ENCODE data around the gene RGP1. TPM values are rescaled to one million over a fixed set of nuclear protein-coding genes. Genes with fewer than 3 reads are reported as not detected.

Gene RGP1
- total RNA-seq, 2 donors from 2014 or later, result 24.6 to 30.1 TPM

- no peak overlapping the region for H3K27ac ChIP-seq (ENCODE audit: low read depth, low read length)
- H3K27me3 ChIP-seq (ENCODE audit: control insufficient read depth, insufficient read depth, low read length, poor library complexity, severe bottlenecking), result no peaks in the 10 kb centered on the region
- no peaks in the 10 kb centered on the region for H3K9me3 ChIP-seq (ENCODE audit: control insufficient read depth, low read length)
- Mint-ChIP-seq H3K27me3 (ENCODE audit: insufficient read depth) (no peaks in the 10 kb centered on the region), H3K4me1 (peaks cover 24% of the 10 kb centered on the region), H3K36me3 (ENCODE audit: low read depth) (peaks cover 39% of the 10 kb centered on the region), H3K9me3 (no peaks in the 10 kb centered on the region), H3K27ac (peak overlapping the region; percentile 92), H3K4me3 (peak overlapping the region; percentile 92)
- no peak for DNase-seq
- peak overlapping the region; percentile 77 for H3K9ac ChIP-seq (ENCODE audit: extremely low read depth, low read length, poor library complexity, severe bottlenecking)
- peak overlapping the region; percentile 94 for H3K4me3 ChIP-seq (ENCODE audit: low read length)
- H3K36me3 ChIP-seq (ENCODE audit: control insufficient read depth, insufficient read depth, low read length), result peaks cover 50% of the 10 kb centered on the region
- 0 to 1% methylated on average over 11 to 24 of the region's 24 CpGs for WGBS, 2 experiments (ENCODE audit: insufficient coverage in 1 of 2, insufficient read length in 1 of 2)
- H3K4me1 ChIP-seq (ENCODE audit: control insufficient read depth, insufficient read depth, low read length), result no peaks in the 10 kb centered on the region
- no peak for TF ChIP-seq CTCF (conservative IDR thresholded peaks at IDR 0.05)
Measured at GRCh38 chr9:35748242-35748857, 737 bp upstream of the RGP1 start.

- WGBS, 2 experiments (ENCODE audit: insufficient coverage in 1 of 2, insufficient read length in 1 of 2), result 5 to 13% methylated on average over 3 to 16 of the region's 19 CpGs
- Histone ChIP-seq H3K9ac (ENCODE audit: extremely low read depth, low read length, poor library complexity, severe bottlenecking) (peak overlapping the region; percentile 38), H3K27me3 (ENCODE audit: control insufficient read depth, insufficient read depth, low read length, poor library complexity, severe bottlenecking) (no peaks in the 10 kb centered on the region), H3K36me3 (ENCODE audit: control insufficient read depth, insufficient read depth, low read length) (peaks cover 52% of the 10 kb centered on the region), H3K27ac (ENCODE audit: low read depth, low read length) (no peak overlapping the region), H3K4me1 (ENCODE audit: control insufficient read depth, insufficient read depth, low read length) (no peaks in the 10 kb centered on the region), H3K9me3 (ENCODE audit: control insufficient read depth, low read length) (no peaks in the 10 kb centered on the region), H3K4me3 (ENCODE audit: low read length) (peak overlapping the region; percentile 94)
- no peak for TF ChIP-seq CTCF (conservative IDR thresholded peaks at IDR 0.05)
- peaks cover 24% of the 10 kb centered on the region for H3K4me1 Mint-ChIP-seq
- no peaks in the 10 kb centered on the region for H3K27me3 Mint-ChIP-seq (ENCODE audit: insufficient read depth)
- H3K9me3 Mint-ChIP-seq, result no peaks in the 10 kb centered on the region
- peak overlapping the region; percentile 90 for H3K27ac Mint-ChIP-seq
- peak; percentile 82 for DNase-seq
- H3K4me3 Mint-ChIP-seq, result peak overlapping the region; percentile 92
- peaks cover 36% of the 10 kb centered on the region for H3K36me3 Mint-ChIP-seq (ENCODE audit: low read depth)
Measured at GRCh38 chr9:35749515-35750255, 598 bp downstream of the RGP1 start.

- no peak overlapping the region for H3K27ac ChIP-seq (ENCODE audit: low read depth, low read length)
- Mint-ChIP-seq H3K4me3 (peak overlapping the region; percentile 92), H3K4me1 (peaks cover 24% of the 10 kb centered on the region), H3K36me3 (ENCODE audit: low read depth) (peaks cover 39% of the 10 kb centered on the region), H3K9me3 (no peaks in the 10 kb centered on the region), H3K27me3 (ENCODE audit: insufficient read depth) (no peaks in the 10 kb centered on the region), H3K27ac (peak overlapping the region; percentile 90)
- peak overlapping the region; percentile 94 for H3K4me3 ChIP-seq (ENCODE audit: low read length)
- H3K36me3 ChIP-seq (ENCODE audit: control insufficient read depth, insufficient read depth, low read length), result peaks cover 57% of the 10 kb centered on the region
- TF ChIP-seq CTCF (conservative IDR thresholded peaks at IDR 0.05), result no peak
- WGBS, 2 experiments (ENCODE audit: insufficient coverage in 1 of 2, insufficient read length in 1 of 2), result 96 to 97% methylated on average over 3 to 4 of the region's 4 CpGs
- H3K27me3 ChIP-seq (ENCODE audit: control insufficient read depth, insufficient read depth, low read length, poor library complexity, severe bottlenecking), result no peaks in the 10 kb centered on the region
- H3K9ac ChIP-seq (ENCODE audit: extremely low read depth, low read length, poor library complexity, severe bottlenecking), result peak overlapping the region; percentile 38
- DNase-seq, result no peak
- no peaks in the 10 kb centered on the region for H3K9me3 ChIP-seq (ENCODE audit: control insufficient read depth, low read length)
- no peaks in the 10 kb centered on the region for H3K4me1 ChIP-seq (ENCODE audit: control insufficient read depth, insufficient read depth, low read length)
Measured at GRCh38 chr9:35750256-35750531, 1.1 kb downstream of the RGP1 start.

All from endodermal cell (in vitro differentiated cells).